Cardiac septum (tissue), 1 donor: ENCODE data around the gene TTC34. TPM values are rescaled to one million over a fixed set of nuclear protein-coding genes. Genes with fewer than 3 reads are reported as not detected.

Experiments
- DNase-seq: peaks from one replicate; pipeline ENCODE4 v3.0.0-alpha.2; 2020; ENCODE audit warnings: low spot score
- intact Hi-C: fragments of 100-400 bp; cut with DNase I; formaldehyde crosslinking; loops from one replicate; pipeline ENCODE4 v1.14.0; 2022
- long read RNA-seq: library from polyadenylated mRNA; unstranded; transcript quantifications from one replicate; pipeline ENCODE4 v2.0.0, GENCODE V29; 2021
- total RNA-seq: library from RNA; stranded (reverse); fragmentation: NEBNext Ultra II Directional; extraction: Animal tissue kit (Norgen Biotek cat#: 25700); gene quantifications from one replicate; pipeline ENCODE4 v1.2.1, GENCODE V29; 2021
- donor health status: DM: no; HTN: no; CAD: no.

Gene TTC34
- total RNA-seq = 0.35 TPM
- long read RNA-seq = 0 reads

GRCh38 chr1:2801535-2802291, at the start of gene TTC34:
TTC34 (minus strand) TSS chr1:2801693; CDS start chr1:2800827, 866 bp downstream.
- intact Hi-C loops = loop anchor here (10.0 kb wide), 1 partner anchor 367 kb away; no protein-coding TSS in a partner anchor
- DNase-seq = no peak

- intact Hi-C loops = no loop called here
- DNase-seq = no peak
These were observed 49.0 kb upstream of the TTC34 start for GRCh38 chr1:2850502-2850901.

- no peak for DNase-seq
- intact Hi-C loops = no loop called here
These were observed 46.6 kb upstream of the TTC34 start for GRCh38 chr1:2848006-2848670.

GRCh38 chr1:2847086-2847985, 45.8 kb upstream of the TTC34 start:
- DNase-seq = no peak
- intact Hi-C loops = no loop called here

GRCh38 chr1:2845869-2846268, 44.4 kb upstream of the TTC34 start:
- intact Hi-C loops = no loop called here
- no peak for DNase-seq

- no peak for DNase-seq
- intact Hi-C loops = no loop called here
These were observed 38.7 kb upstream of the TTC34 start for GRCh38 chr1:2840036-2840809.

- no peak for DNase-seq
- intact Hi-C loops = no loop called here
These were observed 36.3 kb upstream of the TTC34 start for GRCh38 chr1:2837823-2838222.

- DNase-seq = no peak
- intact Hi-C loops = no loop called here
These were observed 35.8 kb upstream of the TTC34 start for GRCh38 chr1:2837316-2837715.

GRCh38 chr1:2836333-2836970, 35.0 kb upstream of the TTC34 start:
- no peak for DNase-seq
- intact Hi-C loops = no loop called here

- intact Hi-C loops = no loop called here
- DNase-seq = no peak
These were observed 34.2 kb upstream of the TTC34 start for GRCh38 chr1:2835650-2836159.

GRCh38 chr1:2834741-2835564, 33.5 kb upstream of the TTC34 start:
- DNase-seq = no peak
- intact Hi-C loops = no loop called here

- intact Hi-C loops = no loop called here
These were observed 32.6 kb upstream of the TTC34 start for GRCh38 chr1:2834146-2834475.

GRCh38 chr1:2833454-2834145, 32.1 kb upstream of the TTC34 start:
- intact Hi-C loops = no loop called here
- no peak for DNase-seq

More at GRCh38 chr1:2834146-2834475, 32.6 kb upstream of the TTC34 start:
- DNase-seq = no peak

GRCh38 chr1:2832506-2833453, 31.3 kb upstream of the TTC34 start:
- intact Hi-C loops = no loop called here

GRCh38 chr1:2831596-2832212, 30.2 kb upstream of the TTC34 start:
- no peak for DNase-seq

More at GRCh38 chr1:2832506-2833453, 31.3 kb upstream of the TTC34 start:
- DNase-seq = no peak

More at GRCh38 chr1:2831596-2832212, 30.2 kb upstream of the TTC34 start:
- intact Hi-C loops = no loop called here
